ENCODE results near the gene ZNF146.

DNA sequence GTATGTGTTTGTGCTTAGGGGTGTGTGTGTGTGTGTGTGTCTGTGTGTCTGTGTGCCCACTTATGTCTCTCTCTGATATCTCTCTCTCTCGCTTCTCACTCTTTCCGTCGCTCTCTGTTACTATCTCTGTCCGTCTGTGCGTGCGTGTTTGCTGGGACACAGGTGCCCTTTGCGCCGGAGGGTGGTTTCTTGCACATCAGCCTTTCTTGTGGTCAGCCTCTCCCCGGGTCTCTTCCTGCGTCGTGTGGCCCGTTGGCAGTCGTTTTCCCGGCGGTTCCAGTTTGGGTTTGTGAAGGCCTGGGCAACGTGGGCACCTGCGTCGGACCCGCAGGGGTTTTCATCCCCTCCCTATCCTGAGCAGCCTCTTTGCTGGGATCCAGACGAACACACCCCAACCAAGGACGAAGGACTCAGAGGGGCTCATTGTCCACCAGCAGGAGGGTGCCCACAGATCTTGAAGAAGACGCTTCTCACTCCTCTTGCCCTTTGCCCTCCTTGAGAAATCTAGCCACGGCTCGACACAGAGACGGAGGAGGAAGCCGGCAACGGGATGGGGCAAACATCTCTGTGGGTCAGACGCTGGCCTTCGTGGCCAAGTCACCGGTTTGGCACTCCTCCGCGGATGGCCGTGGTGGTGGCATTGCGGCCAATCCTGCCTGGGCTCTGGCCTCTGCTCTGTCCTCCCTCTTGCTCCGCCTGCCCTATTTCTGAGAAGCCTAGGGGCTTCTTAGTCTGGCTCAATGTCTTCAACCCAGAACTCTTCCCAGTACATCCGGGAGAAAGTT is 52.3 kb downstream of the ZNF146 start:
- TF ChIP-seq, protein P1, sequence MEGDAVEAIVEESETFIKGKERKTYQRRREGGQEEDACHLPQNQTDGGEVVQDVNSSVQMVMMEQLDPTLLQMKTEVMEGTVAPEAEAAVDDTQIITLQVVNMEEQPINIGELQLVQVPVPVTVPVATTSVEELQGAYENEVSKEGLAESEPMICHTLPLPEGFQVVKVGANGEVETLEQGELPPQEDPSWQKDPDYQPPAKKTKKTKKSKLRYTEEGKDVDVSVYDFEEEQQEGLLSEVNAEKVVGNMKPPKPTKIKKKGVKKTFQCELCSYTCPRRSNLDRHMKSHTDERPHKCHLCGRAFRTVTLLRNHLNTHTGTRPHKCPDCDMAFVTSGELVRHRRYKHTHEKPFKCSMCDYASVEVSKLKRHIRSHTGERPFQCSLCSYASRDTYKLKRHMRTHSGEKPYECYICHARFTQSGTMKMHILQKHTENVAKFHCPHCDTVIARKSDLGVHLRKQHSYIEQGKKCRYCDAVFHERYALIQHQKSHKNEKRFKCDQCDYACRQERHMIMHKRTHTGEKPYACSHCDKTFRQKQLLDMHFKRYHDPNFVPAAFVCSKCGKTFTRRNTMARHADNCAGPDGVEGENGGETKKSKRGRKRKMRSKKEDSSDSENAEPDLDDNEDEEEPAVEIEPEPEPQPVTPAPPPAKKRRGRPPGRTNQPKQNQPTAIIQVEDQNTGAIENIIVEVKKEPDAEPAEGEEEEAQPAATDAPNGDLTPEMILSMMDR (IDR thresholded peaks at IDR 0.05): no peak
- no peak for TF ChIP-seq POLR2A (IDR thresholded peaks at IDR 0.05)

Data from thyroid gland (tissue), 4 donors.